Nephron (organoid): ENCODE results near the gene MYOCOS.
A peak's percentile ranks its signal among the peaks of the same experiment; 100 is the strongest.

Experiments
- H3K27ac Mint-ChIP-seq, 3 experiments: 2 replicates each; pipeline ENCODE4 v1.8.0; 2020; ENCODE audit warnings: mixed read lengths in 3 of 3, mild to moderate bottlenecking in 2 of 3, moderate library complexity in 1 of 3
- H3K27me3 Mint-ChIP-seq: 2 replicates; pipeline ENCODE4 v1.8.0; 2021; ENCODE audit warnings: low read depth, mild to moderate bottlenecking, moderate library complexity, mixed read lengths
- H3K36me3 Mint-ChIP-seq: 2 replicates; pipeline ENCODE4 v1.8.0; 2020; ENCODE audit warnings: low read depth, mixed read lengths
- H3K4me1 Mint-ChIP-seq: 2 replicates; pipeline ENCODE4 v1.8.0; 2020; ENCODE audit warnings: mixed read lengths
- H3K4me3 Mint-ChIP-seq, 3 experiments: 2 replicates each; pipeline ENCODE4 v1.8.0; 2020; ENCODE audit warnings: mild to moderate bottlenecking in 3 of 3, mixed read lengths in 3 of 3, moderate library complexity in 2 of 3
- H3K9me3 Mint-ChIP-seq: 2 replicates; pipeline ENCODE4 v1.8.0; 2020; ENCODE audit warnings: mixed read lengths
- TF ChIP-seq, protein P1 (sequence below), 3 experiments: fragments of 200-600 bp; sonication (generic); IDR thresholded peaks; one replicate each; pipeline ENCODE4 v1.5.0; 2021; ENCODE audit warnings: antibody characterized with exemption in 3 of 3; ENCODE audit not compliant: unreplicated experiment in 3 of 3

Gene MYOCOS

GRCh38 chr1:171641076-171641864 lies 19.2 kb downstream of the MYOCOS start:
- peaks cover 17% of the 10 kb centered on the region for H3K4me1 Mint-ChIP-seq

GRCh38 chr1:171642197-171642596 lies 20.2 kb downstream of the MYOCOS start:
- peaks cover 17% of the 10 kb centered on the region for H3K4me1 Mint-ChIP-seq
- no peak overlapping the region for H3K27ac Mint-ChIP-seq
- H3K27me3 Mint-ChIP-seq = no peaks in the 10 kb centered on the region
- H3K9me3 Mint-ChIP-seq = no peaks in the 10 kb centered on the region
- no peak overlapping the region for H3K4me3 Mint-ChIP-seq
- no peaks in the 10 kb centered on the region for H3K36me3 Mint-ChIP-seq
- TF ChIP-seq, protein P1, sequence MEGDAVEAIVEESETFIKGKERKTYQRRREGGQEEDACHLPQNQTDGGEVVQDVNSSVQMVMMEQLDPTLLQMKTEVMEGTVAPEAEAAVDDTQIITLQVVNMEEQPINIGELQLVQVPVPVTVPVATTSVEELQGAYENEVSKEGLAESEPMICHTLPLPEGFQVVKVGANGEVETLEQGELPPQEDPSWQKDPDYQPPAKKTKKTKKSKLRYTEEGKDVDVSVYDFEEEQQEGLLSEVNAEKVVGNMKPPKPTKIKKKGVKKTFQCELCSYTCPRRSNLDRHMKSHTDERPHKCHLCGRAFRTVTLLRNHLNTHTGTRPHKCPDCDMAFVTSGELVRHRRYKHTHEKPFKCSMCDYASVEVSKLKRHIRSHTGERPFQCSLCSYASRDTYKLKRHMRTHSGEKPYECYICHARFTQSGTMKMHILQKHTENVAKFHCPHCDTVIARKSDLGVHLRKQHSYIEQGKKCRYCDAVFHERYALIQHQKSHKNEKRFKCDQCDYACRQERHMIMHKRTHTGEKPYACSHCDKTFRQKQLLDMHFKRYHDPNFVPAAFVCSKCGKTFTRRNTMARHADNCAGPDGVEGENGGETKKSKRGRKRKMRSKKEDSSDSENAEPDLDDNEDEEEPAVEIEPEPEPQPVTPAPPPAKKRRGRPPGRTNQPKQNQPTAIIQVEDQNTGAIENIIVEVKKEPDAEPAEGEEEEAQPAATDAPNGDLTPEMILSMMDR (IDR thresholded peaks at IDR 0.05; ENCODE audit: unreplicated experiment in 3 of 3) = no peak

More at GRCh38 chr1:171641076-171641864, 19.2 kb downstream of the MYOCOS start:
- H3K4me3 Mint-ChIP-seq = no peak overlapping the region
- no peak overlapping the region for H3K27ac Mint-ChIP-seq
- TF ChIP-seq, protein P1 (IDR thresholded peaks at IDR 0.05; ENCODE audit: unreplicated experiment in 3 of 3) = no peak
- no peaks in the 10 kb centered on the region for H3K9me3 Mint-ChIP-seq
- no peaks in the 10 kb centered on the region for H3K36me3 Mint-ChIP-seq
- H3K27me3 Mint-ChIP-seq = no peaks in the 10 kb centered on the region

DNA sequence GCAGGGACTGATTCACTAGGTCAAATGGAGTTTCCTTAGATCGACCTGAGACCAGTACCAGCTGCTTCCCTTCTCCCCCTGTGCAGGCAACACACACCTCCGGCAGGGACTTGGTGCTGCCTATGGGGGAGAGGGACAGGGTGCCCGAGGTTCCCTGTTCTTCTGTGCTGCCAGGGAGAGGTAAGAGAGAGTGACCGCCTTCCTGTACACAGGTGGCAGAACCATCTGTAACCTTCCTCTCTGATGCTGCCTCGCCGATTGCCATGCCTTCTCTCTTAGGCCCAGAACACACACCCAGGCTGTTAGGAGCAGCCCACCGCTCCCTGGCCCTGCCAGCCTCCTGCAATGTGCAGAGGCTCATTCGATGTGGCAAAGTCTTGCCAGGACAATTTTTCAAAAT lies 21.1 kb downstream of the MYOCOS start:
- Mint-ChIP-seq H3K4me3 (no peak overlapping the region), H3K9me3 (no peaks in the 10 kb centered on the region), H3K27ac (no peak overlapping the region), H3K4me1 (peaks cover 17% of the 10 kb centered on the region), H3K27me3 (no peaks in the 10 kb centered on the region), H3K36me3 (no peaks in the 10 kb centered on the region)
- TF ChIP-seq, protein P1 (IDR thresholded peaks at IDR 0.05; ENCODE audit: unreplicated experiment in 3 of 3) = no peak

DNA sequence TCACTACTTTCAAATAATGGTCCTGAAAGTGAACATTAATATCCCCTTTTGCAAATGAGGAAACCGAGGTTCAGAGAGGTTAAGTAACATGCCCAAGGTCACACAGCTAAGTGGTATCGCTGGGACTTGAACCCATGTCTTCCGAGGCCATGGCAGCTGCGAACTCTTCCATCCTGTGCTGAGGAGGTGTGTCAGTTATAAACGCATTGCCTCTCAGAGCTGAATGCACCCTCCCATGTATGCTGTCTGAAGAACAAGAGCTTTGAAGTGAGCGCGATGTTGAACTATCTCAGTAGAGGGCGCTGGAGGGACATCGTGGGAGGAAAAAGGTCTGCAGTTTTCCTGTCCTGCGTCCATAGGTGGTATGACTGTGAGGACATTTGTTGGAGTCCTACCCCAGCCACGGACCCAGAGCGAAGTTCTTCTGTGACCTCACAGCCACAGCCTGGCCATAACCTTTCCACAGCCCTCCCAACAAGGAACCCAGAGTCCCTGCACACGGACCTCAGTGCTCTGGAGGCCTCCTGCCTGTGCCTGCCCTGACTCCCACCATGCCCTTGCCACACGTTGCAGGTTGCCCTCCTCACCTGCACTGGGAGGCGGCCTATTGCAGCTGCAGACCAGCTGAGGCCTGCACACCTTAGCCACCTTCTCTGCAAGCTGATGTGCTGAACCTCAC lies 22.9 kb downstream of the MYOCOS start:
- TF ChIP-seq, protein P1 (IDR thresholded peaks at IDR 0.05; ENCODE audit: unreplicated experiment in 3 of 3) = peak; percentile 65 to 79 (median 71)
- H3K27ac Mint-ChIP-seq = peak overlapping the region; percentile 53 to 83 (median 61)
- H3K4me3 Mint-ChIP-seq = no peak overlapping the region
- H3K4me1 Mint-ChIP-seq = peaks cover 17% of the 10 kb centered on the region
- H3K9me3 Mint-ChIP-seq = no peaks in the 10 kb centered on the region
- H3K36me3 Mint-ChIP-seq = no peaks in the 10 kb centered on the region
- no peaks in the 10 kb centered on the region for H3K27me3 Mint-ChIP-seq

DNA sequence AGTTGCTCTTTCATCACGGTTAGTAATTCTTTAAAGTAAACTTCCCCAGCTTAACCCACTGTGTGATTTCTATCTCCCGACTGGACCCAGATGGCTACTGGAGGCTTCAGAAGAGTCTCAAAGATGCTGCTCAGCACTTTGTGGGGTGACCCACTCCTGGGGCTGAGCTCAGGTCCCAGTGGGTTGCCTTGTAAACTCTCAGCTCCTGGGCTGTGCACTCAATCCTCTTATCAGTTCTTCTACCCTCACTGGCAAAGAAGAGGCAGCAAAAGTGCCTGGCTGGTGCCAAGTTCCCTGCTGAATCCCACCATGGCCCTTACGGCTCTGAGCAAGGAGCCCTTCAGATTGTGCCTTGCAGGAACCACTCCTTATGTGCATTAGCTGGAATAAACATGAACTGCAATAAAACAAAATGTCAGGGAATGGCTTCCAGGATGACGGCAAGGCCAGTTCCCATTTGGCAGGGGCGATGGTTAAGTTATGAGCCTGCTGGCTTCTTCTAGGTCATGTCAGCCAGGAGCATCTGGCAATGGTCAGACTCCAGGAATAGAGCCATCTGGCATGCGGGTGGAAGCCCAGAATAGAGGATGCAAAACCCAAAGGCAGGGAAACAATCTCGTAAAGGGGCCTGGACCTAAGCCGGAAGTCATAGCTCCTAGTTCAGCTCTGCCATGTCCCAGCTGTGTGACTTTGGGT lies 23.7 kb downstream of the MYOCOS start:
- TF ChIP-seq, protein P1 (IDR thresholded peaks at IDR 0.05; ENCODE audit: unreplicated experiment in 3 of 3) = no peak
- H3K27me3 Mint-ChIP-seq = no peaks in the 10 kb centered on the region

More for the DNA sequence above, 23.7 kb downstream of the MYOCOS start:
- Mint-ChIP-seq H3K4me1 (peaks cover 17% of the 10 kb centered on the region), H3K9me3 (no peaks in the 10 kb centered on the region), H3K4me3 (no peak overlapping the region), H3K27ac (peak overlapping the region; percentile 53 to 83 (median 61)), H3K36me3 (no peaks in the 10 kb centered on the region)
